Neural cell (in vitro differentiated cells): ENCODE results near the gene PIK3R3.

ENCODE experiments used
- CTCF ChIP-seq: fragments of 450-650 bp; IDR thresholded peaks from 2 replicates; pipeline ENCODE4 v1.5.1; 2014; ENCODE audit warnings: antibody characterized with exemption, mild to moderate bottlenecking, moderate library complexity; ENCODE audit not compliant: poor library complexity, severe bottlenecking
- EZH2 ChIP-seq: fragments of 200-600, 300-800 bp; shearing (Covaris generic), sonication (generic); IDR thresholded peaks from 2 replicates; pipeline ENCODE4 v1.6.1; 2014; ENCODE audit warnings: antibody characterized with exemption, low read length, borderline replicate concordance, mild to moderate bottlenecking; ENCODE audit not compliant: insufficient read depth, poor library complexity, severe bottlenecking
- MXI1 ChIP-seq: fragments of 450-650 bp; conservative IDR thresholded peaks from 2 replicates; pipeline ENCODE4 v1.6.1; 2014; ENCODE audit warnings: antibody characterized with exemption, mild to moderate bottlenecking; ENCODE audit not compliant: poor library complexity, severe bottlenecking
- POLR2AphosphoS5 ChIP-seq: IDR thresholded peaks from 2 replicates; pipeline ENCODE4 v1.6.1; 2012
- RAD21 ChIP-seq: fragments of 450-650 bp; conservative IDR thresholded peaks from 2 replicates; pipeline ENCODE4 v1.6.1; 2014; ENCODE audit warnings: antibody characterized with exemption, mild to moderate bottlenecking, moderate library complexity
- TAF1 ChIP-seq: IDR thresholded peaks from 2 replicates; pipeline ENCODE4 v1.6.1; 2012; ENCODE audit warnings: low read depth

- TF ChIP-seq TAF1 (no peak), CTCF (no peak), POLR2AphosphoS5 (no peak), RAD21 (no peak), MXI1 (no peak), EZH2 (no peak)
Observed at GRCh38 chr1:46153732-46154131, 21.3 kb upstream of the PIK3R3 start.
